Sigmoid colon (tissue), 7 donors: ENCODE results near the gene ATXN3. TPM values are rescaled to one million over a fixed set of nuclear protein-coding genes. Genes with fewer than 3 reads are reported as not detected.

Experiments used
- DNase-seq: peaks from one replicate; pipeline ENCODE4 v3.0.0-alpha.2; 2019
- H3K27ac ChIP-seq, 4 donors: fragments of 200-600 bp; sonication (generic); one replicate each; pipeline ENCODE4 v1.5.1; 2016 to 2019; ENCODE audit warnings: mild to moderate bottlenecking in 1 of 4
- H3K27me3 ChIP-seq, 3 donors: fragments of 200-600 bp; sonication (generic); one replicate each; pipeline ENCODE4 v1.5.1; 2019; ENCODE audit warnings: mild to moderate bottlenecking in 1 of 3
- H3K36me3 ChIP-seq, 4 donors: fragments of 200-600 bp; sonication (generic); one replicate each; pipeline ENCODE4 v1.5.1; 2016 to 2019
- H3K4me1 ChIP-seq, 4 donors: fragments of 200-600 bp; sonication (generic); one replicate each; pipeline ENCODE4 v1.5.1; 2017 to 2019
- H3K4me3 ChIP-seq, 4 donors: fragments of 200-600 bp; sonication (generic); one replicate each; pipeline ENCODE4 v1.5.1; 2017 to 2019; ENCODE audit warnings: mild to moderate bottlenecking in 2 of 4, moderate library complexity in 1 of 4
- H3K9me3 ChIP-seq, 4 donors: fragments of 200-600 bp in 3 of 4; sonication (generic) in 3 of 4; one replicate each; pipeline versions ENCODE4 v1.5.1 to v1.6.1; 2013 to 2019
- EP300 ChIP-seq, 4 donors: sonication (generic); formaldehyde crosslinking; IDR thresholded peaks; one replicate each; pipeline ENCODE4 v1.6.1; 2017; ENCODE audit warnings: antibody characterized with exemption in 4 of 4
- POLR2A ChIP-seq, 2 donors: fragments of 450-650 bp; IDR thresholded peaks; one replicate each; pipeline ENCODE4 v1.6.1; 2016; ENCODE audit warnings: antibody characterized with exemption in 2 of 2, mild to moderate bottlenecking in 2 of 2, moderate library complexity in 2 of 2
- POLR2AphosphoS5 ChIP-seq, 4 donors: sonication (generic); formaldehyde crosslinking; IDR thresholded peaks; one replicate each; pipeline ENCODE4 v1.6.1; 2017; ENCODE audit warnings: antibody characterized with exemption in 4 of 4
- WGBS, 2 donors: extraction: QIAGEN DNeasy Blood & Tissue Kit; methylation state at CpG; one replicate each; pipeline ENCODE4 v1.1.7; 2013; 5-methylcytosine and 5-hydroxymethylcytosine counted together
- intact Hi-C: fragments of 100-400 bp; cut with DNase I; formaldehyde crosslinking; loops from one replicate; pipeline ENCODE4 v1.15.1; 2023
- polyA plus RNA-seq, 3 donors: library from polyadenylated mRNA; stranded (reverse); fragments of 200-250 nt; gene quantifications; one replicate each; pipeline ENCODE4 v1.2.3, GENCODE V29; 2013
- total RNA-seq, 4 donors: library from RNA; depleted of rRNA; stranded (reverse); fragments of >200 nt; gene quantifications; one replicate each; pipeline ENCODE4 v1.1.0, GENCODE V29; 2016
- TF ChIP-seq, protein P1 (sequence below), 4 experiments: fragments of 450-650 bp in 3 of 4; fragments of 200-600 bp in 1 of 4; IDR thresholded peaks; one replicate each; pipeline ENCODE4 v1.5.1; 2016 to 2019; ENCODE audit warnings: antibody characterized with exemption in 4 of 4, mild to moderate bottlenecking in 3 of 4, moderate library complexity in 2 of 4
- donor health status: healthy with polysubstance abuse.
- donor health status: Bipolar disorder and iron deficiency.
- donor health status: healthy.

The ATXN3 gene
- total RNA-seq (10 to 100 TPM; 30.4 to 48.5 (median 35.4) TPM), polyA plus RNA-seq (10 to 100 TPM in 2 of 3 donors, 1 to 10 TPM in 1; 9.0 to 13.9 (median 13.8) TPM)

DNA sequence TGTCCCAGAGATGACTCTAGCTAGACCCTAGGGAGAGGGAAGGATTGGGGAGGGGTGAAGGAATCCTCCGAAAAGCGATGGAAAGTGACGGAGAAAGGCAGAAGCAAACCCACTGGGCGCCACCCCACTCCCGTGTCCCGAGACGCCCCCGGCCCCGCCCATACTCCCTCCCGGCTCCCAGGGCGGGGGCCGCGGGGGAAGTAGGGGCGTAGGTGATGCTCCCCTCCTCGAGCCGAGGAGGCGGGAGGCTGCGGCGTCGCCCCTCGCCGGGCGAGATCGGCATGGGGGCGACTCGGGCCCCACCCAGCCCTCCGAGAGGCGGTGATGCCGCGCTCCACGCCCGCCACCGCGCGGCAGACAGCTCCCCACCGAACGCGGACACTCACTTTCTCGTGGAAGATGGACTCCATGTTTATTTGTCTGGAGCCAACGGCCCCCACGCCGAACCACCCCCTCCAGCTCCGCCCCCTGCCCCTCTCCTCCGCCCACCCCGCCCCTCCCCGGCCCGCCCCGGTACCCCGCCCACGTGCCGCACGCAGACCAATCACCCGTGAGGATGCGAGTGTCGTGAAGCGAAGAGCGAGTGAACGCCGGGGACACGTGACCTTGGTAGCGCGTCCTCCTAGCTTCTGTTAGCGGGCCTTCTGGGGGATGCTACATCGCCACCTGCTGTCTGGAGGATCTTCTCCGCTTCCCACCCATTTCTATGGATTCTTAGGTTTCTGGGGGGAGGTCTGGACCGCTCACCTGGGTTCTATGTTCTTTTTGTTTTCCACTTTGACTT, at the start of gene ATXN3:
Gene ATXN3, minus strand, starts transcription at position 440 of the 784 bp plus-strand sequence. Its CDS starts 30 bp downstream, at position 410.
- peaks cover 0 to 33% (median 30%) of the 10 kb centered on the region in 4 donors for H3K4me1 ChIP-seq
- no peaks in the 10 kb centered on the region for H3K27me3 ChIP-seq
- intact Hi-C loops, result loop anchor here (2.0 to 10.0 kb wide), 4 partner anchors 14 to 602 kb away; partner anchors contain the start of genes CPSF2, NDUFB1 and TRIP11
- peak; percentile 99 for DNase-seq
- H3K27ac ChIP-seq, result peak within 1 kb of the TSS; percentile 96 to 99 (median 97)
- TF ChIP-seq, protein P1, sequence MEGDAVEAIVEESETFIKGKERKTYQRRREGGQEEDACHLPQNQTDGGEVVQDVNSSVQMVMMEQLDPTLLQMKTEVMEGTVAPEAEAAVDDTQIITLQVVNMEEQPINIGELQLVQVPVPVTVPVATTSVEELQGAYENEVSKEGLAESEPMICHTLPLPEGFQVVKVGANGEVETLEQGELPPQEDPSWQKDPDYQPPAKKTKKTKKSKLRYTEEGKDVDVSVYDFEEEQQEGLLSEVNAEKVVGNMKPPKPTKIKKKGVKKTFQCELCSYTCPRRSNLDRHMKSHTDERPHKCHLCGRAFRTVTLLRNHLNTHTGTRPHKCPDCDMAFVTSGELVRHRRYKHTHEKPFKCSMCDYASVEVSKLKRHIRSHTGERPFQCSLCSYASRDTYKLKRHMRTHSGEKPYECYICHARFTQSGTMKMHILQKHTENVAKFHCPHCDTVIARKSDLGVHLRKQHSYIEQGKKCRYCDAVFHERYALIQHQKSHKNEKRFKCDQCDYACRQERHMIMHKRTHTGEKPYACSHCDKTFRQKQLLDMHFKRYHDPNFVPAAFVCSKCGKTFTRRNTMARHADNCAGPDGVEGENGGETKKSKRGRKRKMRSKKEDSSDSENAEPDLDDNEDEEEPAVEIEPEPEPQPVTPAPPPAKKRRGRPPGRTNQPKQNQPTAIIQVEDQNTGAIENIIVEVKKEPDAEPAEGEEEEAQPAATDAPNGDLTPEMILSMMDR (IDR thresholded peaks at IDR 0.05), result peak; percentile 42 to 80 (median 66)
- TF ChIP-seq EP300 (IDR thresholded peaks at IDR 0.05) (peak in 1 of 4 donors; percentile 42), POLR2A (IDR thresholded peaks at IDR 0.05) (peak in 1 of 2 donors; percentile 53), POLR2AphosphoS5 (IDR thresholded peaks at IDR 0.05) (peak; percentile 44 to 89 (median 80))
- 1% methylated on average over 66 of the region's 66 CpGs for WGBS, 2 donors
- H3K36me3 ChIP-seq, result no peaks in the 10 kb centered on the region
- no peaks in the 10 kb centered on the region for H3K9me3 ChIP-seq
- H3K4me3 ChIP-seq, result peak within 1 kb of the TSS; percentile 78 to 96 (median 88)

DNA sequence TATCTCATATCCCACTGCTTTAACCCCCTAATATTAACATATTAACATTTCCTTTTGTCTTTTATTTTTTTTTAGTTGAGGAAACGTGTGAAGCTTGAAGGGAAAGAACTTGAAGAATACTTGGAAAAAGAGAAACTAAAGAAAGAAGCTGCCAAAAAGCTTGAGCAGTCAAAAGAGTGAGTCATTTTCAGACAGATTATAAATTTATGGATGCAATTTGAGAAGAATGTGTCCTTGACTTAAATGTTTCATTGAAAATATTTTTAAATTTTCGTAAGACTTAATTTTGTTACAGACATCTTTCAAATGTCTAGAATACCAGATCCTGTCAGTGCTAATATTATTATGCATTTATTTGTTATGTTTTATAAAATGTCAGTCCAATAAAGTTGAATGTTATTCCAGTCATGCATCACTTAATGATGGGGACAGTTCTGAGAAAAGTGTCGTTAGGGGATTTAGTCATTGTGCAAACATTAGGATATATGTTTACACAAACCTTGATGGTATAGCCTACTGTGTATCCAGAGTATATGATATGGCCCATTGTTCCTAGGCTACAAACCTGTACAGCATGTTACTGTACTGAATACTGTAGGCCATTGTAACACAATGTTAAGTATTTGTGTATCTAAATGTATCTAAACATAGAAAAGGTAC, 48.0 kb upstream of the ATXN3 start:
- TF ChIP-seq POLR2A (IDR thresholded peaks at IDR 0.05) (no peak), POLR2AphosphoS5 (IDR thresholded peaks at IDR 0.05) (no peak), EP300 (IDR thresholded peaks at IDR 0.05) (no peak)
- Histone ChIP-seq H3K4me3 (no peak overlapping the region), H3K9me3 (no peaks in the 10 kb centered on the region), H3K36me3 (peaks cover 0 to 69% (median 40%) of the 10 kb centered on the region in 4 donors), H3K27me3 (no peaks in the 10 kb centered on the region), H3K27ac (no peak overlapping the region), H3K4me1 (no peaks in the 10 kb centered on the region)
- 49 to 68% methylated on average over 3 of the region's 3 CpGs for WGBS, 2 donors
- intact Hi-C loops, result no loop called here
- DNase-seq, result no peak

DNA sequence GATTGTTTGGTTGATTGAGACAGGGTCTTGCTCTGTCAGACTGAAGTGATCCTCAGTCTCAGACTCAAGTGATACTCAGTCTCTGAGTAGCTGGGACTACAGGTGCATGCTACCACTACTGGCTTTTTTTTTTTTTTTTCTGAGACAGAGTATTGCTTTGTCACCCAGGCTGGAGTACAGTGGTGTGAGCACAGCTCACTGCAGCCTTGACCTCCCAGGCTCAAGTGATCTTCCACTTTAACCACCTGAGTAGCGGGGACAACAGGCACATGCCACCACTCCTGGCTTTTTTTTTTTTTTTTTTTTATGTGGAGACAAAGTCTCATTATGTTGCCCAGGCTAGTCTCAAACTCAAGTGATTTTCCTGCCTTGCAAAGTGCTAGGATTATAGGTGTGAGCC, 47.2 kb upstream of the ATXN3 start:
- DNase-seq, result no peak
- Histone ChIP-seq H3K9me3 (no peaks in the 10 kb centered on the region), H3K27ac (no peak overlapping the region), H3K27me3 (no peaks in the 10 kb centered on the region), H3K4me1 (no peaks in the 10 kb centered on the region), H3K36me3 (peaks cover 0 to 69% (median 41%) of the 10 kb centered on the region in 4 donors), H3K4me3 (no peak overlapping the region)
- TF ChIP-seq EP300 (IDR thresholded peaks at IDR 0.05) (no peak), POLR2A (IDR thresholded peaks at IDR 0.05) (no peak), POLR2AphosphoS5 (IDR thresholded peaks at IDR 0.05) (no peak)
- TF ChIP-seq, protein P1 (IDR thresholded peaks at IDR 0.05), result no peak
- intact Hi-C loops, result no loop called here
- WGBS, 2 donors, result 94 to 100% methylated on average over 1 of the region's 1 CpG

DNA sequence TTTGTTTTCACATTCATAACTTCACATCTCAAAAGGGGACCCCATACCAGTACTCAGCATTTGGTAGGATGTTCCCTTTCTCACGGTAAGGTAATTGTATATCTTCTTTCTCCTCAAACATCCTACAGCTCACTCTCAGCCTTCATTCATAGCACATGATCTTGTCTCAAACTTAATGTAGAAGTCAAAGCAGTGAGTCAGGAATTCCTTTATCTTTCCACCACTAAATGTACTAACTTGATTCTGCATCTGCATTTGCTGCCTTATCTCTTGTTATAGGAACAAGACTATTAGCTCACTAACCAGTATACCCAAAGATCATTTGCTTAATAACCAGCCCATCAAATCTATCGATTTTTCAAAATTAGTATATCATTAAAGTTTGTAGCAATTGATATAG, 38.3 kb upstream of the ATXN3 start:
- H3K27ac ChIP-seq, result no peak overlapping the region
- no peaks in the 10 kb centered on the region for H3K27me3 ChIP-seq
- no peak for DNase-seq
- no peaks in the 10 kb centered on the region for H3K9me3 ChIP-seq
- TF ChIP-seq, protein P1 (IDR thresholded peaks at IDR 0.05), result no peak
- no peak for TF ChIP-seq POLR2AphosphoS5 (IDR thresholded peaks at IDR 0.05)
- TF ChIP-seq POLR2A (IDR thresholded peaks at IDR 0.05), result no peak
- TF ChIP-seq EP300 (IDR thresholded peaks at IDR 0.05), result no peak
- no peak overlapping the region for H3K4me3 ChIP-seq
- intact Hi-C loops, result no loop called here
- H3K36me3 ChIP-seq, result peaks cover 10 to 100% (median 39%) of the 10 kb centered on the region in 4 donors
- 88 to 96% methylated on average over 2 of the region's 2 CpGs for WGBS, 2 donors
- H3K4me1 ChIP-seq, result no peaks in the 10 kb centered on the region

DNA sequence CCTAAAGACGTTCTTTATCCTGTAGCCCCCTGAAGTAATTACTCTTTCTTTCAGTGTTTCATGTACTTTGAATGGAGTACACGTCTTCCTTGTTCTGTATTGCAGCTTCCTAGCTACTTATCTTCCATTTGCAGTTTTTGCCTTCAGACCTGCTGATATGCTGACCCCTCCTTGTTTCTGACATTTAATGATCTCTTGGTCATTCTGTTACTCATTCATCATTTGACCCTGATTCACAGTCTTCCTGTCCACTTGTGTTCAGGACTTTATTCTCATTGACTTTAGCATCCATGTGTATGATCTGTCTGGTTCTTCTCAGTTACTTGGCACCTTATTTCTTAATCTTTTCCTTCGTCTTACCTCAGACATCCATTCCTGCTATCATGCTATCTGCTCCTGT, 37.6 kb upstream of the ATXN3 start:
- Histone ChIP-seq H3K36me3 (peaks cover 10 to 100% (median 34%) of the 10 kb centered on the region in 4 donors), H3K9me3 (no peaks in the 10 kb centered on the region), H3K4me3 (no peak overlapping the region), H3K27me3 (no peaks in the 10 kb centered on the region), H3K27ac (no peak overlapping the region), H3K4me1 (no peaks in the 10 kb centered on the region)
- no peak for DNase-seq
- no peak for TF ChIP-seq EP300 (IDR thresholded peaks at IDR 0.05)
- TF ChIP-seq, protein P1 (IDR thresholded peaks at IDR 0.05), result no peak
- TF ChIP-seq POLR2A (IDR thresholded peaks at IDR 0.05), result no peak
- no peak for TF ChIP-seq POLR2AphosphoS5 (IDR thresholded peaks at IDR 0.05)
- WGBS, 2 donors, result 87 to 93% methylated on average over 3 of the region's 3 CpGs
- intact Hi-C loops, result no loop called here
